GM12801 (cell line): ENCODE data around the gene PSMD14.

Source experiments
- CTCF ChIP-seq: IDR thresholded peaks from one replicate; pipeline ENCODE4 v1.5.1; 2011; ENCODE audit warnings: control low read depth; ENCODE audit not compliant: insufficient read length; ENCODE audit errors: extremely low read depth

The PSMD14 gene

GRCh38 chr2:161416708-161417437 is 108.6 kb downstream of the PSMD14 start:
- no peak for TF ChIP-seq CTCF

GRCh38 chr2:161417438-161418274 is 109.4 kb downstream of the PSMD14 start:
- no peak for TF ChIP-seq CTCF

GRCh38 chr2:161418275-161418714 is 110.1 kb downstream of the PSMD14 start:
- TF ChIP-seq CTCF: no peak

GRCh38 chr2:161418715-161419637 is 110.8 kb downstream of the PSMD14 start:
- TF ChIP-seq CTCF: no peak

GRCh38 chr2:161419638-161420190 is 111.5 kb downstream of the PSMD14 start:
- TF ChIP-seq CTCF: no peak

GRCh38 chr2:161420406-161421074 is 112.3 kb downstream of the PSMD14 start:
- no peak for TF ChIP-seq CTCF
